Caco-2 (cell line): ENCODE results near the gene LRWD1. TPM values are rescaled to one million over a fixed set of nuclear protein-coding genes. Genes with fewer than 3 reads are reported as not detected.

Source experiments
- BruUV-seq: library from RNA; stranded (reverse); fragments of 400-500 nt; replicated peaks from 2 replicates; lab custom pipeline; 2021; lab: Mats Ljungman, UMichigan
- CTCF ChIA-PET: fragments of 300-600 bp; sonication (Branson Sonifier 250); formaldehyde crosslinking; loops from one replicate; lab custom pipeline; 2022; ENCODE audit warnings: antibody characterized with exemption; lab: Charles Lee
- POLR2A ChIA-PET: fragments of 300-600 bp; sonication (Branson Sonifier 250); formaldehyde crosslinking; loops from one replicate; lab custom pipeline; 2022; ENCODE audit warnings: antibody characterized with exemption; lab: Charles Lee
- DNase-seq, 2 experiments: peaks; one replicate each; pipeline versions ENCODE4 v3.0.0 to v3.0.0-alpha.2; 2020 to 2022
- H3K27me3 ChIP-seq: replicated peaks from 2 replicates; pipeline ENCODE4 v1.6.0; 2011; ENCODE audit warnings: low read length; ENCODE audit not compliant: control insufficient read depth, insufficient read depth
- H3K36me3 ChIP-seq: 2 replicates; pipeline ENCODE4 v1.5.1; 2011; ENCODE audit warnings: low read length; ENCODE audit not compliant: control insufficient read depth, insufficient read depth
- H3K4me1 ChIP-seq: fragments of 250-450 bp; sonication (Bioruptor Pico); 2 replicates; pipeline ENCODE4 v1.5.1; 2020; ENCODE audit warnings: mild to moderate bottlenecking
- H3K4me3 ChIP-seq: 2 replicates; pipeline ENCODE4 v1.5.1; 2011; ENCODE audit warnings: low read depth, mild to moderate bottlenecking, control low read depth, low read length
- H3K9me3 ChIP-seq: fragments of 250-450 bp; sonication (Bioruptor Pico); 2 replicates; pipeline ENCODE4 v1.5.1; 2020; ENCODE audit warnings: mild to moderate bottlenecking, moderate library complexity
- H3K27ac Mint-ChIP-seq: one replicate; pipeline ENCODE4 v1.8.0; 2022; ENCODE audit warnings: mixed read lengths; ENCODE audit not compliant: unreplicated experiment
- H3K27me3 Mint-ChIP-seq: one replicate; pipeline ENCODE4 v1.8.0; 2022; ENCODE audit warnings: mixed read lengths; ENCODE audit not compliant: insufficient read depth, unreplicated experiment
- H3K36me3 Mint-ChIP-seq: one replicate; pipeline ENCODE4 v1.8.0; 2022; ENCODE audit warnings: mild to moderate bottlenecking, mixed read lengths; ENCODE audit not compliant: insufficient read depth, unreplicated experiment
- H3K4me1 Mint-ChIP-seq: one replicate; pipeline ENCODE4 v1.8.0; 2022; ENCODE audit warnings: low read depth, mixed read lengths; ENCODE audit not compliant: unreplicated experiment
- H3K4me3 Mint-ChIP-seq: one replicate; pipeline ENCODE4 v1.8.0; 2022; ENCODE audit warnings: mild to moderate bottlenecking, moderate library complexity, mixed read lengths; ENCODE audit not compliant: unreplicated experiment
- H3K9me3 Mint-ChIP-seq: one replicate; pipeline ENCODE4 v1.8.0; 2022; ENCODE audit warnings: mixed read lengths; ENCODE audit not compliant: unreplicated experiment
- CTCF ChIP-seq, 2 experiments: fragments of 200-600 bp in 1 of 2; IDR thresholded peaks; 1 replicate in 1 of 2; 2 replicates in 1 of 2; pipeline versions ENCODE4 v1.5.1 to v1.8.0; 2011 to 2022; ENCODE audit warnings: antibody characterized with exemption in 1 of 2, control low read depth in 1 of 2, inconsistent platforms in 1 of 2, low read depth in 1 of 2, low read length in 1 of 2, mild to moderate bottlenecking in 1 of 2, moderate library complexity in 1 of 2; ENCODE audit not compliant: insufficient read depth in 1 of 2, severe bottlenecking in 1 of 2, unreplicated experiment in 1 of 2
- intact Hi-C: fragments of 100-400 bp; cut with micrococcal nuclease; formaldehyde crosslinking; loops from one replicate; pipeline ENCODE4 v1.10.0; 2022; ENCODE audit not compliant: unreplicated experiment
- total RNA-seq: library from RNA; stranded (reverse); gene quantifications from 2 replicates; pipeline ENCODE4 v1.2.3, GENCODE V29; 2022

Gene LRWD1
- total RNA-seq, 1 experiment from 2014 or later = 23.6 TPM

GRCh38 chr7:102469351-102469971 lies 4.7 kb downstream of the LRWD1 start:
- no peaks in the 10 kb centered on the region for H3K27me3 Mint-ChIP-seq
- no TSS peak for BruUV-seq
- peaks cover 45% of the 10 kb centered on the region for H3K36me3 Mint-ChIP-seq
- Histone ChIP-seq H3K4me3 (no peak overlapping the region), H3K27me3 (no peaks in the 10 kb centered on the region), H3K9me3 (no peaks in the 10 kb centered on the region), H3K36me3 (no peaks in the 10 kb centered on the region; the same call in 1 of the 2 replicates), H3K4me1 (peaks cover 5% of the 10 kb centered on the region; the same call in 1 of the 2 replicates)
- no peak overlapping the region for H3K27ac Mint-ChIP-seq
- no peak for TF ChIP-seq CTCF (IDR thresholded peaks at IDR 0.05; ENCODE audit: insufficient read depth in 1 of 2, low read depth in 1 of 2, low read length in 1 of 2, severe bottlenecking in 1 of 2, unreplicated experiment in 1 of 2)
- ChIA-PET CTCF (no interaction called here), POLR2A (no interaction called here)
- H3K4me1 Mint-ChIP-seq = no peaks in the 10 kb centered on the region
- DNase-seq = peak in 1 of 2 experiments; percentile 28
- intact Hi-C loops = no loop called here
- H3K4me3 Mint-ChIP-seq = no peak overlapping the region
- H3K9me3 Mint-ChIP-seq = no peaks in the 10 kb centered on the region

- ChIA-PET POLR2A (no interaction called here), CTCF (no interaction called here)
- Mint-ChIP-seq H3K27me3 (no peaks in the 10 kb centered on the region), H3K9me3 (no peaks in the 10 kb centered on the region), H3K36me3 (peaks cover 45% of the 10 kb centered on the region), H3K27ac (no peak overlapping the region), H3K4me3 (no peak overlapping the region), H3K4me1 (no peaks in the 10 kb centered on the region)
- BruUV-seq = no TSS peak
- intact Hi-C loops = no loop called here
- peak in 1 of 2 experiments; percentile 33 for DNase-seq
- no peak overlapping the region for H3K4me3 ChIP-seq
- peaks cover 5% of the 10 kb centered on the region; the same call in 1 of the 2 replicates for H3K4me1 ChIP-seq
- H3K9me3 ChIP-seq = no peaks in the 10 kb centered on the region
- TF ChIP-seq CTCF (IDR thresholded peaks at IDR 0.05; ENCODE audit: insufficient read depth in 1 of 2, low read depth in 1 of 2, low read length in 1 of 2, severe bottlenecking in 1 of 2, unreplicated experiment in 1 of 2) = no peak
- no peaks in the 10 kb centered on the region for H3K27me3 ChIP-seq
- H3K36me3 ChIP-seq = no peaks in the 10 kb centered on the region; the same call in 1 of the 2 replicates
Observed at GRCh38 chr7:102469972-102470825, 5.4 kb downstream of the LRWD1 start.

- no peaks in the 10 kb centered on the region for H3K4me1 Mint-ChIP-seq
- POLR2A ChIA-PET = no interaction called here
Observed at GRCh38 chr7:102471791-102472125, 7.0 kb downstream of the LRWD1 start.

More at GRCh38 chr7:102471791-102472125, 7.0 kb downstream of the LRWD1 start:
- BruUV-seq = no TSS peak
- Mint-ChIP-seq H3K36me3 (peaks cover 41% of the 10 kb centered on the region), H3K27me3 (no peaks in the 10 kb centered on the region), H3K27ac (no peak overlapping the region), H3K9me3 (no peaks in the 10 kb centered on the region), H3K4me3 (no peak overlapping the region)
- no peaks in the 10 kb centered on the region; the same call in 1 of the 2 replicates for H3K36me3 ChIP-seq
- CTCF ChIA-PET = no interaction called here
- H3K27me3 ChIP-seq = no peaks in the 10 kb centered on the region
- H3K4me1 ChIP-seq = no peaks in the 10 kb centered on the region
- DNase-seq = peak in 1 of 2 experiments; percentile 31
- H3K9me3 ChIP-seq = no peaks in the 10 kb centered on the region
- no peak overlapping the region for H3K4me3 ChIP-seq
- TF ChIP-seq CTCF (IDR thresholded peaks at IDR 0.05; ENCODE audit: insufficient read depth in 1 of 2, low read depth in 1 of 2, low read length in 1 of 2, severe bottlenecking in 1 of 2, unreplicated experiment in 1 of 2) = no peak
- intact Hi-C loops = no loop called here
